ENCODE results near the gene BRD4. TPM values are rescaled to one million over a fixed set of nuclear protein-coding genes. Genes with fewer than 3 reads are reported as not detected.

Gene BRD4
- total and polyA plus RNA-seq, 2 donors from 2014 or later = 14.3 to 107 TPM

DNA sequence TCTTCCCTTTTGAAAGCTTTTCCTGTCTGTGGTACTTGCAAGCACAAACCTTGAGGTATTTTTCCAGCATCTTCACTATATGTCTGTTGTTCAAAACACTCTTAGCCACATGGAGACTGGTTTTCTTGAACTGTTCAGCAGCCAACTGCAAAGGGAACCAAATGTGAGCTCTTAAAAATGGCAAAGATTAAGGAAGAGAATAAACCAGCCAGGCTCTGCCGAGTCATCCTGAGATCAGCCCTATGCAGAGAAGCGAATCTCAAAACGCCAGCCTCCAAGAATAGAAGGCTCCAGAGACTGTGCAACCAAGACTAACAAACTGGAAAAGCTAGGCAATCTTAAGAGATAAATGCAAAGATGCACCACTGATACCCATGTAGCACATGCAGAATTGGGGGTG, 26.6 kb upstream of the BRD4 start:
- Histone ChIP-seq H3K4me3 (ENCODE audit: low read length in 3 of 3) (no peak overlapping the region), H3K9ac (ENCODE audit: low read length in 3 of 3) (no peak overlapping the region), H3K4me1 (ENCODE audit: control insufficient read depth in 2 of 3, insufficient read depth in 2 of 3, low read depth in 1 of 3, low read length in 3 of 3) (peaks cover 0 to 2% (median 0%) of the 10 kb centered on the region in 3 donors), H3K36me3 (ENCODE audit: control insufficient read depth in 2 of 3, insufficient read depth in 3 of 3, low read length in 3 of 3) (peaks cover 9 to 44% (median 42%) of the 10 kb centered on the region in 3 donors), H3K27ac (ENCODE audit: low read depth in 2 of 2, low read length in 2 of 2) (no peak overlapping the region), H3K27me3 (ENCODE audit: control insufficient read depth, insufficient read depth, low read length) (no peaks in the 10 kb centered on the region), H3K9me3 (ENCODE audit: control insufficient read depth in 2 of 3, insufficient read depth in 1 of 3, low read length in 3 of 3) (no peaks in the 10 kb centered on the region)
- TF ChIP-seq, protein P1, sequence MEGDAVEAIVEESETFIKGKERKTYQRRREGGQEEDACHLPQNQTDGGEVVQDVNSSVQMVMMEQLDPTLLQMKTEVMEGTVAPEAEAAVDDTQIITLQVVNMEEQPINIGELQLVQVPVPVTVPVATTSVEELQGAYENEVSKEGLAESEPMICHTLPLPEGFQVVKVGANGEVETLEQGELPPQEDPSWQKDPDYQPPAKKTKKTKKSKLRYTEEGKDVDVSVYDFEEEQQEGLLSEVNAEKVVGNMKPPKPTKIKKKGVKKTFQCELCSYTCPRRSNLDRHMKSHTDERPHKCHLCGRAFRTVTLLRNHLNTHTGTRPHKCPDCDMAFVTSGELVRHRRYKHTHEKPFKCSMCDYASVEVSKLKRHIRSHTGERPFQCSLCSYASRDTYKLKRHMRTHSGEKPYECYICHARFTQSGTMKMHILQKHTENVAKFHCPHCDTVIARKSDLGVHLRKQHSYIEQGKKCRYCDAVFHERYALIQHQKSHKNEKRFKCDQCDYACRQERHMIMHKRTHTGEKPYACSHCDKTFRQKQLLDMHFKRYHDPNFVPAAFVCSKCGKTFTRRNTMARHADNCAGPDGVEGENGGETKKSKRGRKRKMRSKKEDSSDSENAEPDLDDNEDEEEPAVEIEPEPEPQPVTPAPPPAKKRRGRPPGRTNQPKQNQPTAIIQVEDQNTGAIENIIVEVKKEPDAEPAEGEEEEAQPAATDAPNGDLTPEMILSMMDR (IDR thresholded peaks at IDR 0.05; ENCODE audit: borderline replicate concordance, extremely low read depth, insufficient read depth) = no peak
- intact Hi-C loops (cut with DNase I) = no loop called here
- no peak for DNase-seq
- FAIRE-seq = no peak

DNA sequence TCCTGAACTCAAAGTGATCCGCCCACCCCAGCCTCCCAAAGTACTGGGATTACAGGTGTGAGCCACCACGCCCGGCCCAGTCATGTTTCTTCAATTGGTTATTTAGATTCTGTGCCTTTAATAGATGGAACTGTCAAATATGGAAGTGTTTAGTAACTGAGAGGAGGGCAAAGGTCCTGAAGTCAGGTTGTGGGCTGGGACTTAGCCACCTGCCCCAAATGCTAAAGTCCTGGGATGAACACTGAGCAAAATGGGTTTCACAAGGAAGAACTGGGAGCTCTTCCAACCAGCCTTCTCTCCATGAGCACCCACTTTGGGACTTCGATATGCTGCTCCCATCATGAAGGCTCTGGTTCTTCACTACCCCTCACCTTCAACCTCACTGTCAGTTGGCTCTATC, 25.6 kb upstream of the BRD4 start:
- no peak overlapping the region for H3K27ac ChIP-seq (ENCODE audit: low read depth in 2 of 2, low read length in 2 of 2)
- no peak for FAIRE-seq
- DNase-seq = no peak
- H3K4me1 ChIP-seq (ENCODE audit: control insufficient read depth in 2 of 3, insufficient read depth in 2 of 3, low read depth in 1 of 3, low read length in 3 of 3) = peaks cover 0 to 2% (median 0%) of the 10 kb centered on the region in 3 donors
- H3K9ac ChIP-seq (ENCODE audit: low read length in 3 of 3) = no peak overlapping the region
- intact Hi-C loops (cut with DNase I) = no loop called here
- no peaks in the 10 kb centered on the region for H3K27me3 ChIP-seq (ENCODE audit: control insufficient read depth, insufficient read depth, low read length)
- no peak overlapping the region for H3K4me3 ChIP-seq (ENCODE audit: low read length in 3 of 3)
- TF ChIP-seq, protein P1 (IDR thresholded peaks at IDR 0.05; ENCODE audit: borderline replicate concordance, extremely low read depth, insufficient read depth) = no peak
- no peaks in the 10 kb centered on the region for H3K9me3 ChIP-seq (ENCODE audit: control insufficient read depth in 2 of 3, insufficient read depth in 1 of 3, low read length in 3 of 3)
- peaks cover 9 to 47% (median 42%) of the 10 kb centered on the region in 3 donors for H3K36me3 ChIP-seq (ENCODE audit: control insufficient read depth in 2 of 3, insufficient read depth in 3 of 3, low read length in 3 of 3)

DNA sequence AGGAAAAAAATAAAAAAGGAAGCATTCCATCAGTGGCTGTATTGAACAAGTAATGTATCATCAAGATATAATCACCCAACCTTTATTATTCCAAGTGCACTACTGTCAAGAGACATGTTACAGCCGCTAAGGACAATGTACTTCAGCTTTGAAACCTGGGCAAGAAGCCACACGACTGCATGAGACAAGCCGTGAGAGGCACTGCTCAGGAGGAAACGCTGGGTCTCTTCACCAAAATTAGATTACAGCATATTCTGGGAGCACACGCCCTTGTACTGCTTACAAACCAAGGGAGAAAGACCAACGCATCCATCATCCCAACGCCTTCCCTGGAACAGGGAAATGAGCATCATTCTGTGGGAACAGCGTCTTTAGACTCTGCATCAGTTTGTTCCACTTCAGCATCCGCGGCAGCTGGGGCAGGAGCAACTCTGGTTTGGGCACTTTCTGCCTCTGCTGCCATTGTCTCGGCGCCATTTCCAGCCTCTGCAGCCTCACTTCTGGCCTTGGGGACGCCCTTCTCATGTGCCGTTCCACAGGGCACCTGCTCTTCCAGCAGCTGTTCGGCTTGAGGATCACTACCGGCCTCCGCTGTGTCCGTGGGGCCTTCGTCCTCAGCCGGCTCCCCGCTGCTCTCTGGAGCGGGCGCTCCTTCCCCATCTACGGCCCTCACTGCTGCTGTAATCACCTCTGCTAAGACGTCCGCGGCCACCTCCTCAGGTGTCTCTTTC, 22.4 kb upstream of the BRD4 start:
- no peaks in the 10 kb centered on the region for H3K27me3 ChIP-seq (ENCODE audit: control insufficient read depth, insufficient read depth, low read length)
- TF ChIP-seq, protein P1 (IDR thresholded peaks at IDR 0.05; ENCODE audit: borderline replicate concordance, extremely low read depth, insufficient read depth) = no peak
- H3K4me1 ChIP-seq (ENCODE audit: control insufficient read depth in 2 of 3, insufficient read depth in 2 of 3, low read depth in 1 of 3, low read length in 3 of 3) = peaks cover 0 to 2% (median 0%) of the 10 kb centered on the region in 3 donors
- H3K9ac ChIP-seq (ENCODE audit: low read length in 3 of 3) = no peak overlapping the region
- H3K36me3 ChIP-seq (ENCODE audit: control insufficient read depth in 2 of 3, insufficient read depth in 3 of 3, low read length in 3 of 3) = peaks cover 4 to 28% (median 25%) of the 10 kb centered on the region in 3 donors
- FAIRE-seq (no peak), DNase-seq (no peak)
- no peak overlapping the region for H3K27ac ChIP-seq (ENCODE audit: low read depth in 2 of 2, low read length in 2 of 2)
- intact Hi-C loops (cut with DNase I) = no loop called here
- no peak overlapping the region for H3K4me3 ChIP-seq (ENCODE audit: low read length in 3 of 3)
- no peaks in the 10 kb centered on the region for H3K9me3 ChIP-seq (ENCODE audit: control insufficient read depth in 2 of 3, insufficient read depth in 1 of 3, low read length in 3 of 3)

All from kidney (tissue), 14 donors.